Hematopoietic multipotent progenitor cell treated with erythropoietin and hydrocortisone succinate and interleukin-3 and kit ligand, for 15 days (in vitro differentiated cells): ENCODE results near the gene STX8.

Source experiments
- DNase-seq: peaks from one replicate; pipeline ENCODE4 v3.0.0-alpha.2; 2015; ENCODE audit warnings: low spot score

STX8 gene

GRCh38 chr17:9436630-9437029 is 139.0 kb downstream of the STX8 start:
- DNase-seq: no peak

- DNase-seq: no peak
These were observed 140.5 kb downstream of the STX8 start for GRCh38 chr17:9435165-9435564.

- no peak for DNase-seq
These were observed 141.0 kb downstream of the STX8 start for GRCh38 chr17:9434642-9435057.

DNA sequence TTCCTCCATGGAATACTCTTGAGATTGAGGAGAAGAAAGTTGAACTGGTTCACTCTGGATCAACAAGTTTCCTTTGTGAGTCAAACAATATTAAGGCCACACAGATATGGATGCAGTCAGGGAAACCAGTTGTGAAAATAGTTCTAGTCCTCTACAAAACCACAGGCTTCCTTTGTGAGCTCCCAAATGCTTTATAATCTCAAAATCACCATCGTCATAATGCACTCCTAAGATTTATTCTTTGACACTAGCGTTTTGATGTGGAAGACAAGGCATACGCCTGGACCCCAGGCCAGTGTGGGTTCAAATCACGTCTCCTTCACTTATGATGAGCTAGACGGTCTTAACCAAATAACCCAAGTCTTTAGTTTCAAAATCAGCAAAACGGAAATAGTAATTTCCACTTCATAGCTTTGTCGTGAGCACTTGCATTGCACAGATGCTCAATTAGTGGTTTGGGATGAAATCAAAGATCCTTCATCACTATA is 142.6 kb downstream of the STX8 start:
- no peak for DNase-seq

- no peak for DNase-seq
These were observed 143.3 kb downstream of the STX8 start for GRCh38 chr17:9432134-9432885.

GRCh38 chr17:9431620-9432019 is 144.0 kb downstream of the STX8 start:
- DNase-seq: no peak

- DNase-seq: no peak
These were observed 147.9 kb downstream of the STX8 start for GRCh38 chr17:9427465-9428315.

GRCh38 chr17:9424071-9424640 is 151.5 kb downstream of the STX8 start:
- no peak for DNase-seq

DNA sequence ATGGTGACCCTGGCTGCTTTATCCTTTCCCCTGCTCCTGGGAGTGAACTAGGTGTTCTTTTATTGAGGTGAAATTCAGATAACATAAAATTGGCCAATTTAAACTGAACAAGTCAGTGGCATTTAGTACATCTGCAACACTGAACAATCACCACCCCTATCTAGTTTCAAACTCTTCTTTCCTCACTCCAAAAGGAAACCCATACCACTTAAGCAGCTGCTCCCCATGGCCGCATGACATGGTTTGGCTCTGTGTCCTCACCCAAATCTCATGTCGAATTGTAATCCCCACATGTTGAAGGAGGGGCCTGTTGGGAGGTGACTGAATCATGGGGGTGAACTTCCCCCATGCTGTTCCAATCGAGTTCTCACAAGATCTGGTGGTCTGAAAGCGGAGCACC is 154.1 kb downstream of the STX8 start:
- no peak for DNase-seq

GRCh38 chr17:9419932-9420453 is 155.6 kb downstream of the STX8 start:
- no peak for DNase-seq

DNA sequence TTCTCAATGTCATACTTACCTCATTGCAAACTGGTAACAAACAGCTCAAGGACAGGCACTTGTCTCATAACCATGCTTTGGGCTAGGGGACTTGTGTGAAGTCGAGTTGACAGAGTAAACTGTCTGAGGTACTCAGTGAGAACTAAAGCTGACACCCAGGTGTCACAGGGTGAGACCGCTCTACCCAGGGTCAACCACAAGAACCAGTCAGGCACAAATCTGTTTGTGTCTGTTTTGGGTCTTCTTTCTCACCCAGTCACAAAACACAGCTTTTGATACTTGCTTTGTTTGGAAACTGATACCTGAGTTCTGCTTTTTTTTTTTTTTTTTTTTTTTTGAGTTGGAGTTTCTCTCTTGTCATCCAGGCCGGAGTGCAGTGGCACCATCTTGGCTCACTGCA is 161.1 kb downstream of the STX8 start:
- DNase-seq: no peak

GRCh38 chr17:9410737-9411136 is 164.9 kb downstream of the STX8 start:
- no peak for DNase-seq

GRCh38 chr17:9410301-9410700 is 165.3 kb downstream of the STX8 start:
- no peak for DNase-seq

DNA sequence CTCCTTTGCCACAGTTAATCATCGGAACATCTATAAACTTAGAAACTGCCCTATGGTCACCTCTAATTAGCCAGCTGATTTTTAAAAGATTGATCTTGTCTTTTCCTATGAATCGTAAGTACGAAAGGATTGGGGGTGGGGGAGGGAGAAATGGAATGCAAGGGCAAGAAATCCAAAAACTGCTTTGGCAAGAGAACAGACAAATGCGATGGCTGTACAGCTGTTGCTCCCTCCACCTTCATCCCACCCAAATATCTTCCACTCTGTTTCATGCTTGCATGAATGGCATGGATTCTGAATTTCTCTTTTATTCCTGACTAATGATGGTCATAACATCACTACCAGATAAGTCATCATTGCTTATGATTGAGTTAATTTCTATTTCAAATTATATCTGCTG is 165.7 kb downstream of the STX8 start:
- no peak for DNase-seq

- DNase-seq: no peak
These were observed 166.5 kb downstream of the STX8 start for GRCh38 chr17:9408868-9409829.

DNA sequence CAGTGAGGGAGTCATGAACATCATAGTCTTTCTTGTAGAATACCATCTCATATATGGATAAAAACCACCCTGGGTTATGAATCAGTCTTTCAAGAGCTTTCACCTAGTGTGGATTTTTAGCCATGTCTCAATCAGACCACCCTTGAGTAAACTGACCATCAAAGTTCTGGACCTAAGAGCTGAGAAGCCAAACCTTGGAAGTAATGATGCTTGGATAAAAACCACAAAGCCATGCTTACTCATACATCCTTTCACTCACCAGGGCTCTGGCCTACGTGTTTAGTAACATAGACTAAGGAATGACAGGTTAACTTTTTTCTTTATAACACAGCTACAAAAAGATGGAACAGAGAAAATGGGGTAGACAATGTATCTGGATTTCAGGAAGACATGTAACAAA is 167.2 kb downstream of the STX8 start:
- no peak for DNase-seq

GRCh38 chr17:9406046-9406606 is 169.5 kb downstream of the STX8 start:
- no peak for DNase-seq

DNA sequence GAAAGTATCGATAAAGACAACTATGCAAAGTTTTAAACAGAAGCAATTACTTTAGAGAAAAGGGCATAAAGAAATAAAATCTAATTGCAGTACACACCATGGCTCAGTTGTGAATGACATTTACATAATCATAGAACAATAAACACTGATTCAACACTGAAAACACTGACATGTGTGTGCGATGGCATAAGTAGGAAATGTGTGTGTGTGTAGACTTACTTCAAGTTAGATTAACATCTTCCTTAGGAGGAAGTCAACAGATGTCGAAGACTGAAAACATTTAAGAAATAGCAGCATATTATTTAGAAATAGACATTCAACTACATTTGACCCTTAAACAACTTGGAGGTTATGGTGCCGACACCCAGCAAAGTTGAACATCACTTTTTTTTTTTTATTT is 172.4 kb downstream of the STX8 start:
- DNase-seq: no peak

DNA sequence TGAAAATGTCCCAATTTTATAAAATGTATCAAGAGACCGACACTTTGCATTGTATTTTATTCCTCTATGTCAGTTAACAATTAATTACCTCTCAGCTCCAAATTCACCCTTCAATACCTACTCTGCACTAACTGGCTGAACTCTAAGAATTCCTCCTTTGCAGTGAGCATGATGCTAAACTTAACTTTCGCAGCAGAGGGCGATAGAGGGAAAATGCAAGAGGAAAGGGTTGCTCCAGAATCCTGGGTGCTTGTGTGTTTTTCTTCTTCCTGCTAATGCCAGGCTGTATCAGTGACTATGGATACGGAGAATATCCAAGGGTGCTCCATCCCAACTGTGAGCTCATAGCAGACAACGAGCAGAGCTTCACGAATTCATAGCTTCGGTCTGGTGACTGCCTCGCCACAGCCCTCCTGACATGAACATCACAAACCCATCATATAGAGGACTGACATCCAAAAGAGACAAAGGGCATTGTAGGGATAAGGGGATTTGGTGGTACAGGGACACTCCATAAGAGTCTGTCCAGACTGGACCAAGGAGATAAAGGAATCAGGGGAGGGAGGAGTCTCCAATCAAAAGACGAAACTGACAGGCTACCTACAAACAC is 172.9 kb downstream of the STX8 start:
- DNase-seq: peak; percentile 13

- DNase-seq: no peak
These were observed 174.2 kb downstream of the STX8 start for GRCh38 chr17:9401434-9401833.

DNA sequence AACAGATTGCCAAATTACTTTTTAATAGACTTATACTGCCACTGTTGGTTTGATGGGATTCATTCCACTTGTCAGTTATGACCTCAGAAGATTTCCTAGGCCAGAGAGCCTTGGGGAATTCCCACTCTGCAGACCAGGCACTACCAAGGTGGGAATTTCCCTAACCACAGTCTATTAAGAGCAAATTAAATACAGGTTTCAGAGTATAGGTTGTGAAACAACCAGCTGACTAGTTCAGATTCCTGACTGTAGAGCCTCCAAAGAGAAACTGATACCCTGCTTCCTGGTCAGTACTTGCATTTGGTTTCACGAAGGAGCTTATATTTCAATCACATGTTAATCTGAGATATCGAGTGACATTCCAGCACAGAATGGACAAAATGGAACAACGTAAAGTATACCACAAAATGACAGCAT is 186.5 kb downstream of the STX8 start:
- DNase-seq: no peak
